H9 (cell line): ENCODE measurements around the gene IRAK4. TPM values are rescaled to one million over a fixed set of nuclear protein-coding genes. Genes with fewer than 3 reads are reported as not detected.

Source experiments
- DNase-seq: peaks from one replicate; pipeline ENCODE4 v3.0.0-alpha.2; 2017
- H2AFZ ChIP-seq: one replicate; pipeline ENCODE4 v1.6.1; 2013; ENCODE audit warnings: mild to moderate bottlenecking, low read length, control low read depth, moderate library complexity
- H2AK5ac ChIP-seq: 2 replicates; pipeline ENCODE4 v1.6.1; 2013; ENCODE audit warnings: low read length, control low read depth, mixed read lengths; ENCODE audit not compliant: insufficient read length
- H2BK120ac ChIP-seq: one replicate; pipeline ENCODE4 v1.6.1; 2013; ENCODE audit warnings: low read depth, mild to moderate bottlenecking, low read length, control low read depth, inconsistent platforms; ENCODE audit not compliant: poor library complexity, severe bottlenecking
- H2BK12ac ChIP-seq: 2 replicates; pipeline ENCODE4 v1.6.1; 2013; ENCODE audit warnings: low read length, control low read depth, mixed read lengths, low read depth; ENCODE audit not compliant: insufficient read length
- H2BK15ac ChIP-seq: 2 replicates; pipeline ENCODE4 v1.6.1; 2013; ENCODE audit warnings: low read depth, low read length, control low read depth
- H2BK20ac ChIP-seq: one replicate; pipeline ENCODE4 v1.6.1; 2013; ENCODE audit warnings: low read depth, mild to moderate bottlenecking, low read length, control low read depth, inconsistent platforms; ENCODE audit not compliant: poor library complexity, severe bottlenecking
- H2BK5ac ChIP-seq: 2 replicates; pipeline ENCODE4 v1.6.1; 2013; ENCODE audit warnings: low read length, control low read depth, mixed read lengths; ENCODE audit not compliant: insufficient read length
- H3K14ac ChIP-seq: 2 replicates; pipeline ENCODE4 v1.6.1; 2013; ENCODE audit warnings: low read length, control low read depth; ENCODE audit not compliant: insufficient read depth
- H3K18ac ChIP-seq: 2 replicates; pipeline ENCODE4 v1.6.1; 2013; ENCODE audit warnings: low read depth, mild to moderate bottlenecking, mixed read lengths, low read length, control low read depth; ENCODE audit not compliant: insufficient read length
- H3K23ac ChIP-seq: 2 replicates; pipeline ENCODE4 v1.6.1; 2013; ENCODE audit warnings: low read length, control low read depth, mixed read lengths, low read depth; ENCODE audit not compliant: insufficient read length
- H3K23me2 ChIP-seq: 2 replicates; pipeline ENCODE4 v1.6.1; 2013; ENCODE audit warnings: low read depth, mild to moderate bottlenecking, mixed read lengths, low read length, control low read depth; ENCODE audit not compliant: insufficient read length, poor library complexity, severe bottlenecking
- H3K27ac ChIP-seq: 2 replicates; pipeline ENCODE4 v1.5.1; 2013; ENCODE audit warnings: low read length, control low read depth, mixed read lengths, low read depth; ENCODE audit not compliant: insufficient read length
- H3K27me3 ChIP-seq: 2 replicates; pipeline ENCODE4 v1.6.1; 2013; ENCODE audit warnings: low read length, control low read depth, inconsistent platforms; ENCODE audit not compliant: insufficient read depth
- H3K4ac ChIP-seq: 2 replicates; pipeline ENCODE4 v1.6.1; 2013; ENCODE audit warnings: low read depth, mild to moderate bottlenecking, control low read depth, inconsistent platforms, low read length, moderate library complexity
- H3K4me1 ChIP-seq: 2 replicates; pipeline ENCODE4 v1.6.1; 2013; ENCODE audit warnings: low read length, control low read depth, inconsistent platforms; ENCODE audit not compliant: insufficient read depth
- H3K4me2 ChIP-seq: 2 replicates; pipeline ENCODE4 v1.6.1; 2013; ENCODE audit warnings: low read length, control low read depth, mixed read lengths; ENCODE audit not compliant: insufficient read length, insufficient read depth
- H3K56ac ChIP-seq: 2 replicates; pipeline ENCODE4 v1.6.1; 2013; ENCODE audit warnings: low read depth, mild to moderate bottlenecking, mixed read lengths, low read length, control low read depth; ENCODE audit not compliant: insufficient read length
- H3K79me1 ChIP-seq: 2 replicates; pipeline ENCODE4 v1.6.1; 2013; ENCODE audit warnings: low read depth, mild to moderate bottlenecking, moderate library complexity, low read length, control low read depth, inconsistent platforms; ENCODE audit not compliant: insufficient read depth, poor library complexity, severe bottlenecking
- H3K79me2 ChIP-seq: 2 replicates; pipeline ENCODE4 v1.6.1; 2013; ENCODE audit warnings: low read length, control low read depth, inconsistent platforms; ENCODE audit not compliant: insufficient read depth
- H3K9ac ChIP-seq: 2 replicates; pipeline ENCODE4 v1.6.1; 2013; ENCODE audit warnings: low read length, control low read depth, mixed read lengths; ENCODE audit not compliant: insufficient read length; ENCODE audit errors: extremely low read depth
- H3K9me3 ChIP-seq: one replicate; pipeline ENCODE4 v1.6.1; 2013; ENCODE audit warnings: low read depth, low read length, inconsistent platforms; ENCODE audit not compliant: control insufficient read depth
- H3T11ph ChIP-seq: one replicate; pipeline ENCODE4 v1.6.1; 2013; ENCODE audit warnings: mild to moderate bottlenecking, low read length, control low read depth, inconsistent platforms
- H4K20me1 ChIP-seq: one replicate; pipeline ENCODE4 v1.6.1; 2013; ENCODE audit not compliant: control insufficient read depth, insufficient read length, insufficient read depth
- H4K5ac ChIP-seq: 2 replicates; pipeline ENCODE4 v1.6.1; 2013; ENCODE audit warnings: low read depth, mild to moderate bottlenecking, mixed read lengths, low read length, control low read depth; ENCODE audit not compliant: insufficient read length
- H4K8ac ChIP-seq: replicated peaks from 2 replicates; pipeline ENCODE4 v1.6.1; 2013; ENCODE audit warnings: low read length, control low read depth, mixed read lengths, low read depth; ENCODE audit not compliant: insufficient read length
- H4K91ac ChIP-seq: 2 replicates; pipeline ENCODE4 v1.6.1; 2013; ENCODE audit warnings: low read depth, mild to moderate bottlenecking, moderate library complexity, mixed read lengths, low read length, control low read depth; ENCODE audit not compliant: insufficient read length
- H3K27ac Mint-ChIP-seq, 3 experiments: 2 replicates in 2 of 3; 3 replicates in 1 of 3; pipeline ENCODE4 v1.8.0; 2020 to 2021; ENCODE audit warnings: mixed read lengths in 3 of 3, mild to moderate bottlenecking in 1 of 3, moderate library complexity in 1 of 3
- H3K27me3 Mint-ChIP-seq: 2 replicates; pipeline ENCODE4 v1.8.0; 2021; ENCODE audit warnings: low read depth, mild to moderate bottlenecking, moderate library complexity, mixed read lengths
- H3K36me3 Mint-ChIP-seq, 3 experiments: 2 replicates in 2 of 3; 3 replicates in 1 of 3; pipeline ENCODE4 v1.8.0; 2020 to 2021; ENCODE audit warnings: low read depth in 3 of 3, mixed read lengths in 3 of 3; ENCODE audit not compliant: insufficient read depth in 1 of 3
- H3K4me1 Mint-ChIP-seq, 2 experiments: 2 replicates each; pipeline ENCODE4 v1.8.0; 2020; ENCODE audit warnings: mixed read lengths in 2 of 2
- H3K4me3 Mint-ChIP-seq, 2 experiments: 2 replicates in 1 of 2; 3 replicates in 1 of 2; pipeline ENCODE4 v1.8.0; 2020 to 2021; ENCODE audit warnings: mild to moderate bottlenecking in 2 of 2, mixed read lengths in 2 of 2, moderate library complexity in 1 of 2
- H3K9me3 Mint-ChIP-seq, 2 experiments: 2 replicates in 1 of 2; 3 replicates in 1 of 2; pipeline ENCODE4 v1.8.0; 2020; ENCODE audit warnings: mild to moderate bottlenecking in 2 of 2, mixed read lengths in 2 of 2, moderate library complexity in 1 of 2
- CTCF ChIP-seq: fragments of 200-600 bp; sonication (generic); conservative IDR thresholded peaks from 3 replicates; pipeline ENCODE4 v1.8.0; 2021; ENCODE audit warnings: antibody characterized with exemption, mild to moderate bottlenecking
- total RNA-seq: library from RNA; stranded (reverse); gene quantifications from 2 replicates; pipeline ENCODE4 v1.2.1, GENCODE V29; 2021

IRAK4 gene
- total RNA-seq, 1 experiment from 2014 or later = 3.0 TPM

GRCh38 chr12:43742106-43742505, 16.6 kb upstream of the IRAK4 start:
- no peak overlapping the region for H4K8ac ChIP-seq

More at GRCh38 chr12:43742106-43742505, 16.6 kb upstream of the IRAK4 start:
- Mint-ChIP-seq H3K27me3 (no peaks in the 10 kb centered on the region), H3K4me3 (no peak overlapping the region), H3K27ac (no peak overlapping the region), H3K4me1 (no peaks in the 10 kb centered on the region), H3K9me3 (peaks cover 0 to 2% of the 10 kb centered on the region in 2 experiments; a peak in 1 of 5 replicates), H3K36me3 (peaks cover 2 to 16% (median 12%) of the 10 kb centered on the region in 3 experiments; a peak in 4 of 7 replicates)
- H3K18ac ChIP-seq = no peak overlapping the region
- H2BK12ac ChIP-seq = no peak overlapping the region
- H3K4ac ChIP-seq = no peak overlapping the region
- no peaks in the 10 kb centered on the region for H3K23me2 ChIP-seq
- H3K79me1 ChIP-seq = no peaks in the 10 kb centered on the region
- no peak overlapping the region for H3T11ph ChIP-seq
- H3K4me1 ChIP-seq = no peaks in the 10 kb centered on the region
- H3K9ac ChIP-seq = no peak overlapping the region
- no peak overlapping the region for H2BK15ac ChIP-seq
- no peaks in the 10 kb centered on the region for H3K9me3 ChIP-seq
- no peak overlapping the region for H2BK120ac ChIP-seq
- no peak overlapping the region for H4K5ac ChIP-seq
- no peaks in the 10 kb centered on the region for H4K20me1 ChIP-seq
- no peak overlapping the region for H3K27ac ChIP-seq
- no peak overlapping the region for H2BK20ac ChIP-seq
- H2AFZ ChIP-seq = no peak overlapping the region
- H2BK5ac ChIP-seq = no peak overlapping the region
- H2AK5ac ChIP-seq = no peak overlapping the region
- H3K79me2 ChIP-seq = no peaks in the 10 kb centered on the region
- no peak overlapping the region for H3K14ac ChIP-seq
- no peak overlapping the region for H3K4me2 ChIP-seq
- H3K27me3 ChIP-seq = no peaks in the 10 kb centered on the region
- no peak overlapping the region for H3K56ac ChIP-seq
- TF ChIP-seq CTCF = no peak
- no peak for DNase-seq
- H4K91ac ChIP-seq = no peak overlapping the region
- H3K23ac ChIP-seq = no peak overlapping the region
